HG02642 (cell line): Measurements from ENCODE around the gene RYR2.
"Not testable (repeated sequence)": the region's sequence is repeated elsewhere in the genome, so short reads cannot be mapped to it uniquely, and the experiment has no call there.

ENCODE experiments used
- ATAC-seq: cut with Tn5 transposase; IDR thresholded peaks from one replicate; pipeline ENCODE4 v1.9.1; 2021; ENCODE audit warnings: mild to moderate bottlenecking; ENCODE audit not compliant: unreplicated experiment, poor library complexity

Gene RYR2

DNA sequence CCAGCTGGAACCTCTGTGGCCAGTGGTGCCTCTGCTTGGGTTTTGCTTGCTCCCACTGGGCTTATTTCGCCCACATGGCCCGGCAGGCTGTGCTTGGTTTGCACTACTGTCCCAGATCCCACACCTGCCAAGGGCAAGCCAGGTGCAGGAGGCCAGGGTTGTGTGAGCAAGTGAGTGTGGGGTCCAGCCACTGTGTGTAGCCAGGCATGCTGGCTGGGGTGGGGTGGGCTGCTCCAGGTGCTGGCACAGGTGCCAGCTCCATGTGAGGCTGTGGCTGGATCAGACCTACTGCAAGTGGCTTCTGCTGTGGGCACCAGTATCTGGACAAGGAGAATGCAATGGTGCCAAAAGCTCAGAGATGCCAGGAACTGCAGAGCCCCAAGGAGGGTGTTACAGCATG, 28.5 kb downstream of the RYR2 start:
- ATAC-seq = no peak

DNA sequence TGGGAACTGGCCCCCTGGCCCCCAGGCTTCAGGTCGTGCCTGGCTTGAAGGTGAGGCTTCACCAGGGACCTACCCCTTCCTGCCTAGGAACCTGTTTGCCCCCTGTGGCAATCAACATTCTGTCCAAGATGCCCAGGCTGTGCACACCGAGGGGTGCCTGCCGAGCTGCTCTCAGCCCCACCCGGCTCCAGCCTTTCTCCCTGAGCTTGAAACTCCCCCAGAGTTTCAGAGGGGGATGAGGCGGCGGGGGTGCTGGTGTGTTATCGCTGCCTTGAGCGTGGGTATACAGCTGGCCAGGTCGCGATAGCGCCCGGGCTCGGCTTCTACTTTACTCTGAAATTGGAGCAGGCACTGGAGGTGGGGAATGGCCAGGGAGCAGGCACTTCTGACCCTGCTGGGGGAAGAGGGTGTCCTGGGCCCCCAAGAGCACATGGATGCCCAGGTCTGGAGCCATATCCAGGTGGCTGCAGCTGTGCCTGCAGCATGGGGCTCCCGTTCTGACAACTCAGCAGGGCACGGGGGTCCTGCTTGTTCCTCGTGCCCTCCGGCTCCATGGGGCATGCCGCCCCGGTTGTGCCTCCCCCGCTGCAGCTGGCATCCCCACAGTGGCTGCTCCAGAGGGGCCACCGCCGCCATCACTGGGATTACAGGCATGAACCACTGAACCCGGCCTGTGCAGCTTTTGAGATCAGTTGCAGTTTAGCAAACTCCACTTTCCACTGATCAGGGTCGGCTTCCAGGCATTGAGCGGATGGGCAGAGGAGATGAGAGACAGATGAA, 29.8 kb downstream of the RYR2 start:
- no peak for ATAC-seq

DNA sequence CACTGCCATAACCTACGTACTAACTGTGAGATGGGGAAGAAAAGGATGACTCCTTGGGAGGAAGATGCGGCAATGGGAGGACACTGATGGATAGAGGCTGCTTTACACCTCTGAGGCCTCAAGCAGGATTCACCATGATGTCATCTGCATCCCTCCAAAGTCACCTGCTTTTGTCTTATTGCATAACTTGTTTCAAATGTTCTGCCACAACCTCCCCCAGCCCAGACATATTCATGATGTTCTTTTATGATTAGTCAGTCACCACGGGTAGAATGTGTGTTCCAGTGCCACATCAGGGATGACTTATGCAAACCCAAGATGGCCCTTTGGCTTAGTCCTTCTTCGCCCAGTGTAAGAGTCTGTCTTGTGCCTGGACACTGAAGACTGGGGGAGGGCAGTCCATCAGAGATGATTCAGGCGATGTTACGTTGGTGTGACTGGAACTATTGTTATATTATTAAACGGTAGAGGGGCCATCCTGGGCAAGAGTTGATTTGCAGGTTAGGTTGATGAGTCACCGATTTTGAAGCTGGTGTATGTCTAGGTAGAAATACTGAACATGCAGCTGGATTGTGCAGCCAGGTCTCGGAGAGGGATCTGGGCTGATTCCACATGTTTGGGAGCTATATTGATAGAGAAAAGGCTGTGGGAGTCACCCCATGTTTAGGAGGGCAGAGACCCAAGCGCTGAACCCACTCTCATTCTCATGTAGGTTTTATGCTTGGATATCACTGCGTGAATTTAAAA, 32.6 kb downstream of the RYR2 start:
- no peak for ATAC-seq

DNA sequence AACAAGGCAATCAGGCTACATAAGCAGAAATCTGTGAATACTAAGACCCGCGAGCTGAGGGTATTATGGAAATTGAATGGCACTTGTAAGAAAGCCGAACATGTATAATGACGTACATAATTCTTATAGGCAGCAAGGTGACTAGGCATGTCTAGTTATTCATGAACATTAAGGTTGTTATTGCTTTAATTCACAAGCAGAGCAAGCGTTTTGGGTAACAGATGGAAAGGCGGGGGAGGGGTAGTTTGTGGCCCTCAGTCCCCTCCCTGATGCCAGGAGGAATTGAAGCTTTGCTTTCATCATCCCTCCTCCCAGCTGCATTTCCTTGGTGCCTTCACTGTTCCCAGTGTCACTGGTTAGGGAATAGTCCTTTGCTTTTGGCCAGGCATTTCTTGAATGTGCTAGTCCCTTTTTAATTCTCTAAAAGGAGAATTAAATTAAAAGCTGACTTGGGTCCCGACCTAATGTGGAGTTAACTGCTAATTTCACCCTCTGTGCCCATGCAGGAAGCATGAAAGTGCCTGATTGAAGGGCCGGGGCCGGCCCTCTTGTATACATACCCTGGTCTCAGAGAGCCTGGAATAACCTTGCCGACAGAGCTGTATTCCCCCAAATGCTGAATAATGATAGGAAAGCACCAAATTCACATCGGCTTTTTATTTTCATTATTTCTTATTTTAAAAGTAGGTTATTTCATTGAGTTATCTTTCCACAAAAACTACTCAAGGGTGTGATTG, 42.5 kb downstream of the RYR2 start:
- no peak for ATAC-seq

- no peak for ATAC-seq
Measured at GRCh38 chr1:237091691-237092090, 49.7 kb downstream of the RYR2 start.

- no peak for ATAC-seq
Measured at GRCh38 chr1:237093691-237094090, 51.7 kb downstream of the RYR2 start.

DNA sequence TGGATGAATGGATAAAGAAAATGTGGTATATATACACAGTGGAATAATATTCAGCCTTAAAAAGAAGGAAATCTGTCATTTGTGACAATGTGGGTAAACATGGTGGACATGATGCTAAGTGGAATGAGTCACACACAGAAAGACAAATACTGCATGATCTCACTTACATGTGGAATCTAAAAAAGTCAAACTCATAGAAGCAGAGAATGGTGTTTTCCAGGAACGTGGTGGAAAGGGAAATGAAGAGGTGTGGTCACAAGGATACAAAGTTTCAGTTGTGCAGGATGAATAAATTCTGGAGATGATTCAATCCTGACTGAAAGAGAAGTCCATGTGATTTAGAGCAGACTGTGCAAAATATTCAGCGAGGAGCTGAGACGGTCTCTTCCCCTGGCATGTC, 56.6 kb downstream of the RYR2 start:
- no peak for ATAC-seq

- ATAC-seq = no peak
Measured at GRCh38 chr1:237103021-237103420, 61.0 kb downstream of the RYR2 start.

DNA sequence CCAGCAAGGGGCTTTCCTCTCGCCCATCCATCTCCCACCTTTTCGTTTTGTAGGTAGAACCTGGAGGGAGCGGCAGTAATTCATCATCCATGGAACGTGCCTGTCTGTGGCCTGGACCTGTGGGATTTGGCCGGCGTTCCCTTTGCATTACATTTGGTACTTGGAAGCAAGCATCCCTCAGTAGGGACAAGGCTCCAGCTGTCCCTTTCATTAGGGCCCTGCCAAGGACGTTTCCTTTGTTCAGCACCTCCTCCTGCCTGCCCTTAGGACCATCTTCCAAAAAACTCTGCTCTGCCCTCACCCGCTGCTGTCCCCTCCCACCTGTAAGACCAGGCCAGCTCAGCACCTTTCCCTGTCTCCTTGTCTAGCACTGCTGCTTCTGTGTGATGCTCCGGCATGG, 62.1 kb downstream of the RYR2 start:
- no peak for ATAC-seq

GRCh38 chr1:237105826-237106225, 63.8 kb downstream of the RYR2 start:
- ATAC-seq = no peak

GRCh38 chr1:237108297-237109040, 66.5 kb downstream of the RYR2 start:
- no peak for ATAC-seq

DNA sequence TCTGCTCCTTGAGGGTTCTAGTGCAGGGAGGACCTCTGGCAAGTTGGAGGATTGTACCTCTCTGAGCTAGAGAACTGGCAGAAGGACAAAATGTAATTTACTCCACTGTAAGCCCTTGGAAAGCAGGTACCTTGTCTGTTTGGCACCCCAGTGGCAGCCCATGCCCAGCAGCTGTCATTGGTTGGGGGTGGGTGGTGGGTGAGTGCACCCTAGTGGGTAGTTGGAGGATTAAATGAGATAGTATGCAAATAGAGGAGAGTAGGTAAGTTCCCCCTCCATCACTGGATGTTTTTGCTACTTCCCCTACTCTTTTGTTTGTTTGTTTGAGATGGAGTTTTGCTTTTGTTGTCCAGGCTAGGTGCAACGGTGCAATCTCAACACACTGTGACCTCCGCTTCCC, 69.8 kb downstream of the RYR2 start:
- no peak for ATAC-seq

GRCh38 chr1:237112663-237113062, 70.7 kb downstream of the RYR2 start:
- no peak for ATAC-seq

DNA sequence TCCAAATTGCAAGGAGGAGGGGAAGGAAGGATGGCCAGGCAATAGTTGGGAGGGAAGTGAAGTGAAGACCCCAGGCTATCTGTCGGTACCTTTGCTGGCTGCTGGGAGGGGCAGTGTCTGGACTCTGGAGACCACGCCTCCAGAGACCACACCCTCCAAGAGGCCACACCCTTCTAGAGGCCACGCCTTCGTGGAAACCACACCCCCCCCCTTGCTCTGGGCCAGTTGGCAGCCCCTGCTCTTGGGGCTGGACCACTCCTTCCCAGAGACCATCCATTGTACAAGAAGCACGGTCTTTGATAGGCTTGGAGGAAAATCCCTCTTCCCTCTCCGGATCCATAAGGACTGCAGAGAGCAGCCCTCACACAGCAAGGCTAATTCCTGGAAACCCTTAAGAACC, 73.1 kb downstream of the RYR2 start:
- ATAC-seq = no peak

- no peak for ATAC-seq
Measured at GRCh38 chr1:237119091-237119490, 77.1 kb downstream of the RYR2 start.

DNA sequence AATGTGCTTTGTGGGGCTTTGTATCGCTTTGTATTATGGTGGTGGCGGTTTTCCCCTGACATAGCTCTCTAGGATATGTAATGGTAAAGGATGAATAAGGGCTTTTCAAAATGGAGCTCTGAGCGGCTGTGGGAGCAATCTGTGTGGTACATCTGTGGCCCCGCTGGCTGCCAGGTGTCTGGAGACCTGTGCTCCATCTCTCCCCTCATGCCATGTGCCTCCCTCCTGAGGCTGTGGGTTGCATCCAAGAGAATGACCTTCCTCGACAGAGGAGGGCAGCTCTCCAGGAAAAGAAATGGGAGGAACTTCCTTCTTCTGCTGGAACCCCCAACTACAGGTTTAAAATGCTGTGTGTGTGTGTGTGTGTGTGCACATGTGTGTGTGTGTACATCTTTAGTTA, 78.7 kb downstream of the RYR2 start:
- ATAC-seq = no peak

DNA sequence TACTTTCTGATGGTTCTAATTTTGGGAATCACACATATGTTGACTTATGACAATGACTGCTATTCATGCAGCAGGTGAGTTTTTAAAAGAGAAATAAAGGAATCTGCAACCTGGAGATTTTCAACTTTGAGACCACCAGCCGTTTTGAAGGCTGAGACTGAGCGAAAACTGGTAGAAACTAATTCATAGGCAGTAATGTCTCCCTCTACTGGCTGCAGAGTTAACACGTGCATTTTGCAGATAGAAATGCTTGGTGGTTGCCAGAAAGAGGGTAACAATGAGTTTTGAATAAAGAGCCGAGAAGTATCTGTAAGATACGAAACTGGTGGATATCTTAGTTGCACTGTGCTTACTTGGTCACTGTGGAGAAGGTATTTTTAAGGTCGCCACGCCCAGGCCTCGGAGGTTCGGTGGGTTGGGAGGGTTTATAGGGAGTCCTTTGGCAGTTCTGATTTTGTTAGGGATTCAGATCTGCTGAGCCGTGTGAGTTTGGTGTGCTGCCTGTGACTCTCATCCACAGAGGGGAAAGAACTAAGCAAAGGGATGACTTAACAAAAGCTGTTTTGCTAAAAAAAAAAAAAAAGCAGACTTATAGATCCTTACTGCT, 83.0 kb downstream of the RYR2 start:
- no peak for ATAC-seq

DNA sequence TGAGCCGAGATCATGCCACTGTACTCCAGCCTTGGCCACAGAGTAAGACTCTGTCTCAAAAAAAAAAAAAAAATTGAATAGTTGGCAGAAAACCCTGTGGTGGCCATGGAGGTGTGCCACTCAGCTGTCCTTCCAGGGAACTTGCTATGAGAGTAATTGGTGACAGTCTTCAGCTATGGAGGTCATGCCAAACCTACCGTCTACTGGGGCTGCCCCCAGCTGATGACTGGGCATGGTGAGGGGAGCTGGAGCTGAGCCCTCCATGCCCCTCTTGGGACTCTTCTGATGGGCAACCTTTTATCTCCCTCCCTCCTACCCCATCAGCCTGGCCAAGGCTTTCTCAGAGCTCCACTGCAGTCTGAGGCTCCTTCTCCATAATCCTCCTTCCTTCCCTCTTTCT, 84.2 kb downstream of the RYR2 start:
- ATAC-seq = no peak

DNA sequence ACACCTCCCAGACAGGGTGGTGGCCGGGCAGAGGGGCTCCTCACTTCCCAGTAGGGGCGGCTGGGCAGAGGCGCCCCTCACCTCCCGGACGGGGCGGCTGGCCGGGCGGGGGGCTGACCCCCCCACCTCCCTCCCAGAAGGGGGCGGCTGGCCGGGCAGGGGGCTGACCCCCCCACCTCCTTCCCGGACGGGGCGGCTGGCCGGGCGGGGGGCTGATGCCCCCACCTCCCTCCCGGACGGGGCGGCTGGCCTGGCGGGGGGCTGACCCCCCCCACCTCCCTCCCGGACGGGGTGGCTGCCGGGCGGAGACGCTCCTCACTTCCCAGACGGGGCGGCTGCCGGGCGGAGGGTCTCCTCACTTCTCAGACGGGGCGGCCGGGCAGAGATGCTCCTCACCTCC, 85.3 kb downstream of the RYR2 start:
- ATAC-seq = not testable (repeated sequence)

GRCh38 chr1:237133921-237134320, 91.9 kb downstream of the RYR2 start:
- no peak for ATAC-seq
